MM.1S (cell line): ENCODE results near the gene ADCK2.

ENCODE experiments used
- CTCF ChIP-seq: fragments of 300-600 bp; sonication (generic); IDR thresholded peaks from 2 replicates; pipeline ENCODE4 v1.5.1; 2016; ENCODE audit warnings: antibody characterized with exemption, low read length, mixed read lengths
- EZH2 ChIP-seq: fragments of 300-600 bp; sonication (generic); optimal IDR thresholded peaks from 2 replicates; pipeline ENCODE3; 2017; ENCODE audit warnings: low read depth, mild to moderate bottlenecking, antibody characterized with exemption, low read length, mixed read lengths

DNA sequence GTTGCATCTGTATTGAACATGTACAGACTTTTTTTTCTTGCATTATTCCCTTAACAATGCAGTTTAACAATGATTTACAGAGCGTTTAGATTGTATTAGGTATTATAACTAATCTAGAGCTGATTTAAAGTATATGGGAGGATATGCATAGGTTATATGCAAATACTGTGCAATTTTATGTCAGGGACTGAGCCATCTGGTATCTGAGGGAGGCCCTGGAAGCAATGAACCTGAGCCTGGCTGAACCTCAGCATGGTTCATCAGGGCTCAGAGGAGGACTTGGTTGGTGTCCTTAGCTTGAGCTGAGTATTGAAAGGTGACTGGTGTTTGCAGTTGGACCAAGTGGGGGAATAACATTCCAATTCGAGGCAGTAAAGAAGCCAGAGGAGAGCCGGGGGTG is 4.8 kb downstream of the ADCK2 start:
- TF ChIP-seq CTCF (no peak), EZH2 (no peak)
